GM23338 (cell line): ENCODE measurements around the gene SYNGR3. TPM values are rescaled to one million over a fixed set of nuclear protein-coding genes. Genes with fewer than 3 reads are reported as not detected.

ENCODE experiments used
- ATAC-seq: fragments of 200-7000 bp; cut with Tn5 transposase; 3 replicates; pipeline ENCODE4 v1.9.1; 2020
- DNase-seq: peaks from one replicate; pipeline ENCODE4 v3.0.0-alpha.2; 2015; ENCODE audit warnings: low spot score
- H2AFZ ChIP-seq: fragments of 200-600 bp; sonication (generic); 2 replicates; pipeline ENCODE4 v1.8.0; 2016; ENCODE audit warnings: antibody characterized with exemption, mild to moderate bottlenecking, moderate library complexity
- H3F3A ChIP-seq: fragments of 200-600 bp; sonication (generic); replicated peaks from 2 replicates; pipeline ENCODE4 v1.8.0; 2017; ENCODE audit warnings: antibody characterized with exemption, mixed run types, low read depth
- H3K27ac ChIP-seq: fragments of 200-600 bp; sonication (generic); 2 replicates; pipeline ENCODE4 v1.6.1; 2016; ENCODE audit warnings: low read depth
- H3K27me3 ChIP-seq: fragments of 200-600 bp; sonication (generic); 2 replicates; pipeline ENCODE4 v1.8.0; 2016; ENCODE audit warnings: mild to moderate bottlenecking, mixed run types, moderate library complexity; ENCODE audit not compliant: insufficient read depth
- H3K36me3 ChIP-seq: fragments of 200-600 bp; sonication (generic); 2 replicates; pipeline ENCODE4 v1.8.0; 2016; ENCODE audit warnings: mild to moderate bottlenecking; ENCODE audit not compliant: insufficient read depth
- H3K4me1 ChIP-seq: fragments of 200-600 bp; sonication (generic); 2 replicates; pipeline ENCODE4 v1.8.0; 2016; ENCODE audit warnings: mild to moderate bottlenecking, moderate library complexity; ENCODE audit not compliant: insufficient read depth
- H3K4me2 ChIP-seq: fragments of 200-600 bp; sonication (generic); 2 replicates; pipeline ENCODE4 v1.7.1; 2017; ENCODE audit warnings: mixed run types
- H3K4me3 ChIP-seq: fragments of 200-600 bp; sonication (generic); 2 replicates; pipeline ENCODE4 v1.6.1; 2016; ENCODE audit warnings: mixed run types
- H3K79me2 ChIP-seq: fragments of 200-600 bp; sonication (generic); replicated peaks from 2 replicates; pipeline ENCODE4 v1.8.0; 2017; ENCODE audit warnings: mild to moderate bottlenecking; ENCODE audit not compliant: insufficient read depth
- H3K9me2 ChIP-seq: fragments of 200-600 bp; sonication (generic); 2 replicates; pipeline ENCODE4 v1.8.0; 2017; ENCODE audit not compliant: insufficient read depth
- H4K20me1 ChIP-seq: fragments of 200-600 bp; sonication (generic); replicated peaks from 2 replicates; pipeline ENCODE4 v1.8.0; 2017; ENCODE audit warnings: mild to moderate bottlenecking; ENCODE audit not compliant: insufficient read depth
- H3K27ac Mint-ChIP-seq: 2 replicates; pipeline ENCODE4 v1.8.0; 2020; ENCODE audit warnings: inconsistent platforms, mild to moderate bottlenecking, moderate library complexity, mixed read lengths
- H3K27me3 Mint-ChIP-seq: 3 replicates; pipeline ENCODE4 v1.8.0; 2022; ENCODE audit warnings: low read depth, mild to moderate bottlenecking, moderate library complexity, mixed read lengths, inconsistent platforms; ENCODE audit not compliant: insufficient read depth, poor library complexity
- H3K36me3 Mint-ChIP-seq: 3 replicates; pipeline ENCODE4 v1.8.0; 2021; ENCODE audit warnings: low read depth, mild to moderate bottlenecking, inconsistent platforms, moderate library complexity, mixed read lengths
- H3K4me1 Mint-ChIP-seq: 3 replicates; pipeline ENCODE4 v1.8.0; 2020; ENCODE audit warnings: mild to moderate bottlenecking, inconsistent platforms, mixed read lengths
- H3K4me3 Mint-ChIP-seq: 3 replicates; pipeline ENCODE4 v1.8.0; 2021; ENCODE audit warnings: moderate library complexity, mild to moderate bottlenecking, inconsistent platforms, mixed read lengths
- H3K9me3 Mint-ChIP-seq: 3 replicates; pipeline ENCODE4 v1.8.0; 2020; ENCODE audit warnings: moderate library complexity, mild to moderate bottlenecking, inconsistent platforms, mixed read lengths
- CREB1 ChIP-seq: fragments of 250-450 bp; sonication (Bioruptor Pico); IDR thresholded peaks from 2 replicates; pipeline ENCODE4 v1.5.0; 2020; ENCODE audit warnings: low read depth, mild to moderate bottlenecking, moderate library complexity
- ETS1 ChIP-seq: IDR thresholded peaks from 2 replicates; pipeline ENCODE4 v1.6.1; 2016; ENCODE audit warnings: antibody characterized with exemption
- EZH2 ChIP-seq: fragments of 200-600 bp; sonication (generic); IDR thresholded peaks from one replicate; pipeline ENCODE4 v1.8.0; 2017; ENCODE audit warnings: antibody characterized with exemption, mild to moderate bottlenecking, low read depth; ENCODE audit not compliant: unreplicated experiment
- EZH2phosphoT487 ChIP-seq: fragments of 200-600 bp; sonication (generic); IDR thresholded peaks from one replicate; pipeline ENCODE4 v1.8.1; 2018; ENCODE audit warnings: antibody characterized with exemption; ENCODE audit not compliant: unreplicated experiment
- JUNB ChIP-seq: IDR thresholded peaks from one replicate; pipeline ENCODE4 v1.6.1; 2016; ENCODE audit warnings: antibody characterized with exemption; ENCODE audit not compliant: unreplicated experiment
- NANOG ChIP-seq: IDR thresholded peaks from 2 replicates; pipeline ENCODE4 v1.6.1; 2016; ENCODE audit warnings: antibody characterized with exemption, borderline replicate concordance
- POLR2AphosphoS5 ChIP-seq: IDR thresholded peaks from 2 replicates; pipeline ENCODE4 v1.6.1; 2016; ENCODE audit warnings: antibody characterized with exemption, low read depth
- ZNF114 ChIP-seq: fragments of 250-450 bp; sonication (Bioruptor Pico); IDR thresholded peaks from 2 replicates; pipeline ENCODE4 v1.5.0; 2020; ENCODE audit warnings: mild to moderate bottlenecking, moderate library complexity
- ZNF331 ChIP-seq: fragments of 250-450 bp; sonication (Bioruptor Pico); IDR thresholded peaks from 2 replicates; pipeline ENCODE4 v1.5.0; 2020; ENCODE audit warnings: low read depth, mild to moderate bottlenecking, moderate library complexity
- ZNF462 ChIP-seq: fragments of 250-450 bp; sonication (Bioruptor Pico); IDR thresholded peaks from 2 replicates; pipeline ENCODE4 v1.5.0; 2020; ENCODE audit warnings: mild to moderate bottlenecking, moderate library complexity
- polyA plus RNA-seq: library from polyadenylated mRNA; unstranded; fragments of >200 nt; fragmentation: Nextera tagmentation; extraction: Ambion mirVana; gene quantifications from 2 replicates; pipeline ENCODE4 v1.2.1, GENCODE V29; 2016
- total RNA-seq: library from RNA; depleted of rRNA; stranded (reverse); fragments of >200 nt; shearing (Covaris generic); gene quantifications from 2 replicates; pipeline ENCODE4 v1.2.3, GENCODE V29; 2014

The SYNGR3 gene
- total and polyA plus RNA-seq, 2 experiments from 2014 or later = 45.4 to 77.7 TPM

- Mint-ChIP-seq H3K4me3 (no peak overlapping the region), H3K9me3 (peaks cover 3% of the 10 kb centered on the region; the same call in 1 of the 3 replicates), H3K27ac (no peak overlapping the region), H3K4me1 (peaks cover 14% of the 10 kb centered on the region), H3K36me3 (peaks cover 16% of the 10 kb centered on the region), H3K27me3 (peaks cover 31% of the 10 kb centered on the region)
- H3K9me2 ChIP-seq = no peaks in the 10 kb centered on the region
- H2AFZ ChIP-seq = no peak overlapping the region
- ATAC-seq (no peak), DNase-seq (no peak)
- peaks cover 19% of the 10 kb centered on the region for H3K79me2 ChIP-seq
- no peak overlapping the region for H3K27ac ChIP-seq
- H3K27me3 ChIP-seq = peaks cover 15% of the 10 kb centered on the region
- no peaks in the 10 kb centered on the region for H3K36me3 ChIP-seq
- peaks cover 18% of the 10 kb centered on the region for H3K4me1 ChIP-seq
- H3K4me3 ChIP-seq = no peak overlapping the region
- H3F3A ChIP-seq = peaks cover 13% of the 10 kb centered on the region; the same call in 1 of the 2 replicates
- TF ChIP-seq EZH2phosphoT487 = no peak
- no peak for TF ChIP-seq NANOG
- no peak for TF ChIP-seq JUNB
- no peak for TF ChIP-seq EZH2
- H4K20me1 ChIP-seq = no peaks in the 10 kb centered on the region; the same call in 1 of the 2 replicates
- H3K4me2 ChIP-seq = no peak overlapping the region
Measured at GRCh38 chr16:1976216-1976520, 13.6 kb upstream of the SYNGR3 start.

DNA sequence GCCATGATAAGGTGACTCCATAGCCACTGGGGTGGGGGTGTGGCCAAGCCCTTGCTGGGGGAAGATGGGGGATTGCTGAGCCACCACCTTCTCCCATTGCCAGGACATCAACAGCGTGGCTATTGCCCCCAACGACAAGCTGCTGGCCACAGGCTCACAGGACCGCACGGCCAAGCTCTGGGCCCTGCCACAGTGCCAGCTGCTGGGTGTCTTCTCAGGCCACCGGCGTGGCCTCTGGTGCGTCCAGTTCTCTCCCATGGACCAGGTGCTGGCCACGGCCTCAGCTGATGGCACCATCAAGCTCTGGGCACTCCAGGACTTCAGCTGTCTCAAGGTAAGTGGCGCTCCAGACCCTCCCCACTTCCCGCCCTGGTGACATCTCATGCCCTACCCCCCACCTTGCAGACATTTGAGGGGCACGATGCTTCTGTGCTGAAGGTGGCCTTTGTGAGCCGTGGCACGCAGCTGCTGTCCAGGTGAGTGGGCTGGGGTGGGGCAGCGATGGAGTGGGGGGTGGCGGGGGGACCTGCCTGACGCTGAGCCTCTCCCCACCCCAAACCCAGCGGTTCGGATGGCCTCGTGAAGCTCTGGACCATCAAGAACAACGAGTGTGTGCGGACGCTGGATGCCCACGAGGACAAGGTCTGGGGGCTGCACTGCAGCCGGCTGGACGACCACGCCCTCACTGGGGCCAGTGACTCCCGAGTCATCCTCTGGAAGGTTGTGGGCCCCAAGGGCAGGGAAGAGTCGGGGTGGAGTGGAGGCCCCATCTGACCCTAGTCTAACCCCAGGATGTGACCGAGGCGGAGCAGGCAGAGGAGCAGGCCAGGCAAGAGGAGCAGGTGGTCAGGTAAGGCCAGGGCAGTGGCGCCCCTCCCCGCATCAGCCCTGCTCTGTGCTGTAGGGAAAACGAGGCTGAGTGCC, 12.6 kb upstream of the SYNGR3 start:
- no peaks in the 10 kb centered on the region for H3K9me3 Mint-ChIP-seq
- Histone ChIP-seq H3K27me3 (peaks cover 26% of the 10 kb centered on the region), H3K9me2 (no peaks in the 10 kb centered on the region), H3K4me2 (no peak overlapping the region), H3K4me3 (no peak overlapping the region), H2AFZ (no peak overlapping the region), H4K20me1 (no peaks in the 10 kb centered on the region; the same call in 1 of the 2 replicates), H3K27ac (no peak overlapping the region), H3K36me3 (no peaks in the 10 kb centered on the region), H3K79me2 (peaks cover 16% of the 10 kb centered on the region), H3K4me1 (peaks cover 21% of the 10 kb centered on the region), H3F3A (peaks cover 13% of the 10 kb centered on the region; the same call in 1 of the 2 replicates)
- H3K4me1 Mint-ChIP-seq = peaks cover 17% of the 10 kb centered on the region
- no peak overlapping the region for H3K4me3 Mint-ChIP-seq
- H3K27ac Mint-ChIP-seq = no peak overlapping the region
- H3K27me3 Mint-ChIP-seq = peaks cover 33% of the 10 kb centered on the region
- ATAC-seq (no peak), DNase-seq (no peak)
- H3K36me3 Mint-ChIP-seq = peaks cover 13% of the 10 kb centered on the region
- no peak for TF ChIP-seq CREB1 (CRISPR knock-in tag)
- TF ChIP-seq JUNB = no peak
- no peak for TF ChIP-seq POLR2AphosphoS5
- no peak for TF ChIP-seq ZNF114
- no peak for TF ChIP-seq ZNF331
- no peak for TF ChIP-seq ZNF462 (CRISPR knock-in tag)
- no peak for TF ChIP-seq ETS1
